HTERT RPE-1 (cell line): ENCODE measurements around the gene ITPKB.

Experiments
- in situ Hi-C: fragments of 300-500 bp; cut with MboI; formaldehyde crosslinking; loops from 4 replicates; pipeline ENCODE4 v1.14.3; 2020; ENCODE audit warnings: low sequenced_read_pairs

Gene ITPKB

DNA sequence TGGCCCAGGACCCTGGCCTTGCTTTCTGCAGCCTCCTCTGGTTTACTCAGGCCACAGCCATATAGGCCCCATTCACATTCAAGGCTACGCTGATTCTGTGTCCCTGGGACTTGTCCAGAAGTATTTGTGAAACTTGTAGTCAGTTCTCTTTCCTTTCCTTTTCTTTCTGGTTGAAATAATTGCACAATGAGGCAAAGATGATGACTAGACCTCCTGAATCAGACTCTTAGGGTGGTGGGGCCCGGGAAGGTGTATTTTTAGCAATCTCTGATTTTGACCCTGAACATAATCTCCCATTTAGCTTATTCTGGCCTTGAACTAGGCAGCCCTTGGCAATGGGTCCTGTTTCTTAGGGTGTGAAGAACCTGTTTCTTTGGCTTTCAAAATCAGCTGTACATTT is 150.6 kb downstream of the ITPKB start:
- in situ Hi-C loops, result no loop called here

DNA sequence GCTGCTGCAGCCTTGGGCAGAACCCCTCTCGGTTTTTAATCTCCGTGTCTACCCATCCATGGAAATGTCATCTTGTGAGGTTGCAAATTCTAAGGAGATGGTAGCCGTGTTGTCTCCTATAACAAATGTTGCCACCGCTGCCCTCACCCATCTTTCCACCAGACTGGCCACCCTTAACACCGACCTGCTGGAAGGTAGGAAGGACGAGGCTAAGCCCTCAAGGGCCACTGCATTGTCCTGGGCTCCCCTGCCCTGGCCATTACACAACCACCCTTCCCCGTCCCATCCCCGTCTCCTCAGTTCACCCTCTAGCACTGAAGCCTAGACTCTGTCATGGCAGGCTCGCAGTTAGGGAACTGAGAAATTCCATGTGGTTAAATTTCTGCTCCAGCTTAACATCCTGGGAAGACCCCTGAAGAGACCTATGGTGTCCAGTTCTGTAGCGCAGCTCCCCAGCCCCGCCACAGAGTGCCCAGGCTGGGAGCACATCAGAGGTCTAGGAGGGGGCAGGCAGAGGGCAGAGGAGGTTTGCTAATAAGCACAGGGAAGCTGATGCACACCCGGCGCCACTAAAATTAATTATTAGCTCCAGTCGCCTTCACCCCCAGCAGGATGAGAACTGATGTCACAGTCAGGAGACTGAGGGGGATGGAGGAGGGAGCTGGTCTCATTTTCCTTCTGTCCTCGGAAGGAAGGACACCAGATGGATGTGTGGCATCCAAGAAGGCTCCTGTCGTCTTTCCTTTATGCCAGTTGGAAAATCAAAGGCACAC is 152.2 kb downstream of the ITPKB start:
- in situ Hi-C loops, result no loop called here

DNA sequence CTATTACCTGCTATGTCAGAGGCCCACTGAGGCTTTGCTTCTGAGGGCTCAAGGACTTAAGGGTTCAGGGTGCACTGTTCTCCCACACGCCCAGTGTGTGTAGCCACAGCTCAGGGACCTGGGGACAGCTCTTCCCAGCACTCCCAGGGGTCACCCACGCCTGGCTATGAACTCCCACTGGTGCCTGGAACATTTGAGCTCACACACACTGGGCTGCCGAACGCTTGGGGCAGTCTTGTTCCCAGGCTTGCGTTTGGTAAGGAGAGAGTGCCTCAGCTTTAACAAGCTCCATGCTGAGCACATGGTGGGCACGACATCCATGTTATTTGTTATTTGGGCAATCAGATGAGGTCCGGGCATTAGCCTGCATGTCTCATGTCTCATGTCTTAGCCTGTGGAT is 153.0 kb downstream of the ITPKB start:
- in situ Hi-C loops, result no loop called here

DNA sequence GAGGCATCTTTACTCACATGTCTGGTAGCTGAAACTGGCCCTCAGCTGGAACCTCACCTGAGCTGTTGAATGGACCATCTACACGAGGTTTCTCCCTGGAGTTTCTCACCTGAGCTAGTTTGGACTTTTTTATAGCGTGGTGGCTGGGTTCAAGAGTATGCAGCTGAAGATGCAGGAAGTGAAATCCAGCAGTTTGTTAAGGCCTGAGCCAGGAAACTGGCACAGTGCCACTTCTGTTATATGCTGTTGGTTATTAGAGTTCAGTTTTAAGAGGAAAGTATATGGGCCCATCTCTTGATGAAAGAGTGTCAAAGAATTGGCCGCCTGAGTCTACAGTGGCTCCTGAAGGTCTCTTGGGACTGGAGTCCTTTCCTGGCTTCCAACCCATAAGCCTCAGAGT is 154.9 kb downstream of the ITPKB start:
- in situ Hi-C loops, result no loop called here

DNA sequence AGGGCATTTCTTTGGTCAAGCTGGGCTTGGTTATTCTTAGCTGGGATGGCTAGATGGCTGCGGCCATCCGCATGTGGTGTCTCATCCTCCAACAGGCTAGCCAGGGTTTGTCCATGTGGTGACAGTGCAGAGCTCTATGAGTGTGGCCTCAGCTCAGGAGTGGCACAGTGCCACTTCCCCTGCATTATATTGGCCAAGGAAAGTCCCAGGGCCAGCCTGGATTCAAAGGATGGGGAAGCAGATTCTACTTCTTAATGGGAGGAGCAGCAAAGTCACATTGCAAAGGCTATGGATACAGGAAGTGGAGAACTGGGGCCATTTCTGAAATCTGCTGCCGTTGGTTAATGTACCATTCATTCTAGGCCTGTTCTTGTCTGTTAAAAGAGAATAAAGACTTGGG is 156.1 kb downstream of the ITPKB start:
- in situ Hi-C loops, result no loop called here
